Measurements from ENCODE around the gene RPL19.

DNA sequence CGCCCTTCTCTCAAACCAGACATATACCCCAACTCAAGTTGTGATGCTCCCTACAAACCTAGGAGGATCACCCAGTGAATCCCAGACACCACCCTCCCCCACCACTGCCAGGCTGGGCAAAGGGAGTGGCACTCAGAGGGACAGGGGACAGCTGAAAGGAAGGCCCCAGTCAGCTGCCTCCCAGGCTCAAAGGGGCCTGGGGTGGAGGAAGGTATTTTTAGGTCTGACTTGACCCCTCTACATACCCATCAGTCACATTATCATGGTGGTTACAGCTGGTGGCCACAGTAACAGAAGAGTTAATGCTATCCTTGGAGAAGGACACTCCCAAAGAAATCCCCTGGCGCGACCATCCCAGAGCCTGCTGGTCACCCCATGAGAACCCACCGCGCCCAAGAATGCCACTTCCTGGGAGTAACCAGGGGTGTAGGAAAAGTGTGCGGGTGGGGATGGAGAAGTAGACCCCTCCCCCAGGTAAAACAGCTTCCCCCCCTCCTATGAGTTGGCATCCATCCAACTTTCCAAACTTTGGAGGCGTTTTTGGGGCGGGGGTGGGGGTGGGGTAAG lies 3.8 kb upstream of the RPL19 start:
- TF ChIP-seq POLR2AphosphoS5 (IDR thresholded peaks at IDR 0.05; ENCODE audit: borderline replicate concordance, low read depth, low read length) (no peak), EZH2 (IDR thresholded peaks at IDR 0.05) (no peak), FOXP2 (optimal IDR thresholded peaks at IDR 0.05; ENCODE audit: control extremely low read depth, extremely low read length, insufficient read depth) (no peak)

All from SK-N-MC (cell line).